Measurements from ENCODE around the gene ARFRP1. TPM values are rescaled to one million over a fixed set of nuclear protein-coding genes. Genes with fewer than 3 reads are reported as not detected.
A peak's percentile ranks its signal among the peaks of the same experiment; 100 is the strongest.

ARFRP1 gene
- total and polyA plus RNA-seq, 2 donors (not counting 1 experiment from before 2014, with no cell fraction given): 41.0 to 75.5 TPM

GRCh38 chr20:63690898-63691710 lies 16.7 kb downstream of the ARFRP1 start:
- Histone ChIP-seq H3K9me3 (ENCODE audit: control extremely low read depth in 1 of 3, control insufficient read depth in 2 of 3, insufficient read depth in 1 of 3, low read length in 2 of 3) (peaks cover 0 to 5% (median 0%) of the 10 kb centered on the region in 3 donors), H3K4me3 (ENCODE audit: control extremely low read depth in 1 of 5, extremely low read depth in 1 of 5, insufficient read depth in 1 of 5, low read depth in 2 of 5, low read length in 4 of 5) (no peak overlapping the region), H4K20me1 (ENCODE audit: control insufficient read depth, insufficient read depth, low read length, poor library complexity, severe bottlenecking) (peaks cover 14% of the 10 kb centered on the region), H3K27me3 (replicated peaks in 1 of 4; ENCODE audit: control extremely low read depth in 1 of 4, control insufficient read depth in 3 of 4, insufficient read depth in 4 of 4, low read length in 3 of 4) (peaks cover 0 to 2% (median 0%) of the 10 kb centered on the region in 4 experiments), H3K4me1 (ENCODE audit: control insufficient read depth in 2 of 2, insufficient read depth in 2 of 2, low read length in 2 of 2) (peaks cover 3 to 17% of the 10 kb centered on the region in 2 donors), H3K4me2 (replicated peaks; ENCODE audit: low read depth, low read length, poor library complexity, severe bottlenecking) (no peak overlapping the region), H2AFZ (ENCODE audit: insufficient read depth, low read depth, low read length, poor library complexity, severe bottlenecking) (no peak overlapping the region), H3K9ac (ENCODE audit: low read length) (no peak overlapping the region), H3K27ac (ENCODE audit: low read length in 2 of 2) (no peak overlapping the region), H3K79me2 (ENCODE audit: control insufficient read depth, insufficient read depth, low read length) (no peaks in the 10 kb centered on the region), H3K36me3 (replicated peaks in 1 of 2; ENCODE audit: control extremely low read depth in 1 of 2, control insufficient read depth in 1 of 2, extremely low read depth in 1 of 2, insufficient read depth in 2 of 2, low read length in 1 of 2) (peaks cover 0 to 5% of the 10 kb centered on the region in 2 experiments)
- H3K4me3 Mint-ChIP-seq: no peak overlapping the region
- ChIA-PET POLR2A (no interaction called here), CTCF (no interaction called here)
- H3K4me1 Mint-ChIP-seq: peaks cover 5% of the 10 kb centered on the region
- DNase-seq (no peak), ATAC-seq (ENCODE audit: low read depth) (no peak)
- WGBS (ENCODE audit: insufficient coverage): 88% methylated on average over 22 of the region's 24 CpGs
- H3K27me3 Mint-ChIP-seq: no peaks in the 10 kb centered on the region
- intact Hi-C loops (cut with micrococcal nuclease): no loop called here
- H3K27ac Mint-ChIP-seq: peak overlapping the region; percentile 26
- no peaks in the 10 kb centered on the region for H3K9me3 Mint-ChIP-seq (ENCODE audit: insufficient read depth)
- TF ChIP-seq EZH2 (IDR thresholded peaks at IDR 0.05; ENCODE audit: borderline replicate concordance, insufficient read depth, low read depth, low read length, poor library complexity, severe bottlenecking): no peak
- TF ChIP-seq, protein P1, sequence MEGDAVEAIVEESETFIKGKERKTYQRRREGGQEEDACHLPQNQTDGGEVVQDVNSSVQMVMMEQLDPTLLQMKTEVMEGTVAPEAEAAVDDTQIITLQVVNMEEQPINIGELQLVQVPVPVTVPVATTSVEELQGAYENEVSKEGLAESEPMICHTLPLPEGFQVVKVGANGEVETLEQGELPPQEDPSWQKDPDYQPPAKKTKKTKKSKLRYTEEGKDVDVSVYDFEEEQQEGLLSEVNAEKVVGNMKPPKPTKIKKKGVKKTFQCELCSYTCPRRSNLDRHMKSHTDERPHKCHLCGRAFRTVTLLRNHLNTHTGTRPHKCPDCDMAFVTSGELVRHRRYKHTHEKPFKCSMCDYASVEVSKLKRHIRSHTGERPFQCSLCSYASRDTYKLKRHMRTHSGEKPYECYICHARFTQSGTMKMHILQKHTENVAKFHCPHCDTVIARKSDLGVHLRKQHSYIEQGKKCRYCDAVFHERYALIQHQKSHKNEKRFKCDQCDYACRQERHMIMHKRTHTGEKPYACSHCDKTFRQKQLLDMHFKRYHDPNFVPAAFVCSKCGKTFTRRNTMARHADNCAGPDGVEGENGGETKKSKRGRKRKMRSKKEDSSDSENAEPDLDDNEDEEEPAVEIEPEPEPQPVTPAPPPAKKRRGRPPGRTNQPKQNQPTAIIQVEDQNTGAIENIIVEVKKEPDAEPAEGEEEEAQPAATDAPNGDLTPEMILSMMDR (IDR thresholded peaks at IDR 0.05): no peak
